Daoy (cell line): Measurements from ENCODE around the gene SLK. TPM values are rescaled to one million over a fixed set of nuclear protein-coding genes. Genes with fewer than 3 reads are reported as not detected.
A peak's percentile ranks its signal among the peaks of the same experiment; 100 is the strongest.

ENCODE experiments used
- DNase-seq: peaks from one replicate; pipeline ENCODE4 v3.0.0-alpha.2; 2015; ENCODE audit warnings: low read depth
- total RNA-seq: library from RNA; depleted of rRNA; stranded (reverse); fragments of >200 nt; shearing (Covaris generic); gene quantifications from 2 replicates; pipeline ENCODE4 v1.2.3, GENCODE V29; 2014

SLK gene
- total RNA-seq, 1 experiment from 2014 or later = 26.9 TPM

DNA sequence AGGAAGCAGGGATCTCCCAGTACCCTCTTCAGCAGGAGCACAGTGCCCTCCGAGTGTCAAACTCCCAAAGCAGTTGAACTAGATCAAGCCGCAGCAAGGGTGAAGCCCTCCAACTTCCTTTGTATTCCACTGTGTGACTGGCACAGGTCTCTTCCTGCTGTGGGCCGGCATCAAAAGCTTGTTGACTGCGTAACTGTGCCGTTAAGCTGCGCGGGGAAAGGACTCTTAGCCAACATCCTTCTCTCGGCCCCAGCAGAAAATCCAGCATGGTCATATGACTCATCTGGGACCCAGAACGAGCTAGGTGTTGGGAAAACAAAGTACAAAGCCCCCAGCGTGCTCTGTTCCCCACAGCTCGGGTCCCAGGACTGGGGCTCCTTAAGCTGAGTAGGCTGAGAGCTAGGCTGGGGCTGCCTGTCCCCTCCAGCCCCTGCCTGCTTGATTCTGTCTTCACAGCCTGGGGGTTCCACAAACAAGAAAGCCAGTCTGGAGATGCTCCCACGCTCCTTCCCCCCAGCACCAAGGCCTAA is 66.5 kb downstream of the SLK start:
- no peak for DNase-seq

GRCh38 chr10:104033966-104034365 is 67.0 kb downstream of the SLK start:
- no peak for DNase-seq

DNA sequence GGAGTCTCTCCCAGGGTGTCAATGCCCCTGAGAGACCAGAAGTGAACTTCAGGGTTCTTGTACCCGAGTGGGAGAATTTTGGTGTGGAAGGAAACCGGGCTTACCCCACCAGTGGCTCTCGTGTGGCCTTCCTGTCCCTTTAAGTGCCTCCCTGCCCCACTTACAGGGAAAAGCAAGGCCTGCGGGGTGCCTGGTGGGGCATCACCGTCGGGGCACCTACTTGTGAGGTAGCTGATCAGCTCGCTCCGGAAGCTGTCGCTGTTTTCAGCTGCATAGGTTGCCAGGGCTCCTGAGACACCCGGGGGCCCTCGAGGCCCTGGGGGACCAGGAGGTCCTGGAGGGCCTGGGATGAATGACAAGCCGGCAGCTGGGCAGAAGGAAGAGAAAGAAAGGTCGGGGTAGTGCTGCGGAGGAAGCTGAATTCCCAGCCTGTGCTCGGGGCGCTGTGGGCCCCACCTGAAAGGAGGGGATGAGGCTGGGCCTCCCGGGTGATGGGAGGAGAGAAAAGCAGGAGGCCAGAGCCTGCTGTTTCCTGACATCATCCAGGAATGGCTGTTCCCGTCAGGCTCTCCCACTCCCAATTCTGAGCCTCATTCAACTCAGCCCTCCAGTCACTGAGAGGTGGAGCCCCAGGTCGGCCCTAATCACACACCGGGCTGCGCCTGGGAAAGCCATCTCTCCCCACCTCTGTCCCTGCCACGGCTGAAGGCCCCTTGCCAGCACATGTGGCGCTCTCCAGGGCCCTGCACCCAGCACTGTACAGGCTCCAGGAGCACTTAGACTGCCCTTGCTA is 67.7 kb downstream of the SLK start:
- no peak for DNase-seq

DNA sequence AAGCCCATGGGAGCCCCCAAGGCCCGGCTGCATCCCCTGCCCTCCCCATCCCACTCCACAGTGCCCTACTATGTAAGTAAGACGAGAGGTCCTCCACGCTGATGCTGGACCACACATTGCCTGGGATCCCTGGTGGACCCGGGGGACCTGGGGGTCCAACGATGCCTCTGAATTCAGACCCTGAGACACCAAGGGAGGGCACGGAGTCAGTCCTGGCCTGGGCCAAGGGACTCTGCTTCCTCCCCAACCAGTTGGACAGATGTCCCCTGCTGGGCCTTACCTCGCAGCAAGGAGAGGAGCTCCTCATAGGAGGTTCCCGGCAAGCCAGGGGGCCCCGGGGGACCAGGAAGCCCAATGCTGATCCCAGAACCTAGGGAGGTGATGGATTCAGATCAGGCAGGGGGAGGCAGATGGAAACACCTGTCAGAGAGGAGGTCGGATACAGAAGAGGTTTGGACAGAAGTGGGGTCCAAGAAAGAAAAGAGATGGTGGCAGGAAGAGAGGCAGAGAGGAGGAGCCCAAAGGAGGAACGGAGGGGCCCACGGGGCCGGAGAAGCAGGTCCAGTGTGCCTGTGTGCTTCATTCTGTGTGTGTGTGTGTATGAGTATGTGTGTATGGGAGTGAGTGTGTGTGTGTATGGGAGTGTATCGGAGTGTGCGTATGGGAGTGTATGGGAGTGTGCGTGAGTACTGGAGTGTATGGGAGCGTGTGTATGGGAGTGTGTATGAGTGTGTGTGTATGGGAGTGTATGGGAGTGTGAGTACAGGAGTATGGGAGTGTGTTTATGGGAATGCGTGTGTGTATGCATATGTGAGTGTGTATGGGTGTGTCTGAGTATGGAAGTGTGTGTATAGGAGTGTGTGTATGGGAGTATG is 68.5 kb downstream of the SLK start:
- DNase-seq = no peak

DNA sequence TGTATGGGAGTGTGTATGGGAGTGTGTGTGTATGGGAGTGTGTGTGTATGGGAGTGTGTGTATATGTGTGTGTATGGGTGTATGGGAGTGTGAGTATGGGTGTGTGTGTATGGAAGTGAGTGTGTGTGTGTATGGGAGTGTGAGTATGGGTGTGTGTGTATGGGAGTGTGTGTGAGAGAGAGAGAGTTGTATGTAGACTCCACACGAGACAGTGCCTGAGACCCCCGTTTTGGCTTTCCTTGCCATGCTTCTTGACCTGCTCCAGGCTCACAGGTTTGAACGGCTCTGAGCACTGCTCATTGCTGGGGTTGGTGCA is 69.1 kb downstream of the SLK start:
- no peak for DNase-seq

DNA sequence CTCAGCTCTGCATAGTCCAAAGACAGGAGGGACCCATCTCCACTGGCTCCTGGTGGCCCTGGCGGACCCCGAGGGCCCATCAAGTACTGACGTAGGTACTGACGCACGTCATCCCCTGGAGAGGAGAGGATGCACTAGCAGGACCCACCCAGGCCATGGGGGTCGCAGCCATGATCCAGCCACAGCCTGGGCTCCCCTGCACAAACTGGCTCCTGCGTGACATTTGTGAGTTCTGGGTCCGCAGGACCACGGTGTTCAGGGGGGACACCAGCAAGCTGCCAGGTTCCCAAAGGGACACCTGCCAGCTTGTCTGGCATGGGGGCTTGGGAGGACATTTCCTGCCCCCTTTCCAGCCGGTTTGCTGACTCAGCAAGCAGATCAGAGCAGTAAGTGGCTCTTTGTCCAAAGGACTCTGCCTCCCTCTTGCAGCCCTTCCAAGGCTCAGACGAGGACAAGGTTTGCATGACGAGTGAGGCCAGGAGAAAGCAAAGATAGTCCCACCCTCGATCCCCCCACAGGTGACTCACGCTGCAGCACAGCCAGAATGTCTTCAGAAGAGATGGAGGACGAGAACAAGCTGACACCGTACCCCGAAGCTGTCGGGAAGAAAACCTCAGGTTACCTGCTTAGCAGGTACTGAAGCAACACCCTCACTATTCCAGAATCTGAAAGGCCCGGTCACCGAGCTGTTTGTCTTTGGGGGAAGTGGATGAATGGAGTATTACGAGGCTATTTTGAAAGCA is 69.7 kb downstream of the SLK start:
- no peak for DNase-seq

- no peak for DNase-seq
Observed at GRCh38 chr10:104037261-104037951, 70.5 kb downstream of the SLK start.

DNA sequence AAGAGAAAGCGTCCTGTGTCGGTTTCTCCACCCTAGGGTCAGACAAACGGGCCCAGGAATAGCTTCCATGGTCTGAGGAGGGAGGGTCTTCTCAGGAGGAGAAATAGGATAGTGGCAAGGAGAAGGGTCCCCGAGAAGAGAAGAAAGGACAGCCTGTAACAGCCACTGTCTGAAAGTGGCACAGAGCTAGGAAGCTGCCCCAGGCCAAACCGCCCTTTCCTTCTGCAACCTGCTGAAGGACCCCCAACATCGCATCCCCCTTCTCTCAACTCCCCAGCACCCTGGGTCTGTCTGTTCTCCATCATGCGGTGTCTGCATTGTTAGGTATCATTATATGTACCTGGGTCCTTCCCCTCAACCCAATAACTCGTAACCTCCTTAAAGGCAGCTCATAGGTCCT is 71.6 kb downstream of the SLK start:
- DNase-seq = no peak

- DNase-seq = no peak
Observed at GRCh38 chr10:104038958-104039752, 72.2 kb downstream of the SLK start.

DNA sequence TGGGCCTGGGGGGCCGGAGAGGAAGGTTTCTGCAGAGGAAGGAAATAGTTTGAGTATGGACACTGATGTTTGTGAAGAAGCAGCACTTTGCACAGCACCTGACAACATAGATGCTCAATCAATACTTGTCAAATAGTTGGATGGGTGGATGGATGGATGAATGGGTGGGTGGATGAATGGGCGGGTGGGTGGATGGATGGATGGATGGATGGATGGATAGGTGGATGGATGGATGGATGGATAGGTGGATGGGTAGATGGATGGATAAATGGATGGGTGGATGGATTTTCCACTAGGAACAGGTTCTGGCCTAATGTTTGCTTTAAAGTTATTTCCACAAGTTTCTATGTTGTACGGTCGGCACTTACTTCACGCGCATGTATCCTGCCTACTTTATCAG is 73.4 kb downstream of the SLK start:
- DNase-seq = no peak

GRCh38 chr10:104040862-104041789 is 74.2 kb downstream of the SLK start:
- no peak for DNase-seq

GRCh38 chr10:104041891-104042535 is 75.1 kb downstream of the SLK start:
- DNase-seq = no peak

DNA sequence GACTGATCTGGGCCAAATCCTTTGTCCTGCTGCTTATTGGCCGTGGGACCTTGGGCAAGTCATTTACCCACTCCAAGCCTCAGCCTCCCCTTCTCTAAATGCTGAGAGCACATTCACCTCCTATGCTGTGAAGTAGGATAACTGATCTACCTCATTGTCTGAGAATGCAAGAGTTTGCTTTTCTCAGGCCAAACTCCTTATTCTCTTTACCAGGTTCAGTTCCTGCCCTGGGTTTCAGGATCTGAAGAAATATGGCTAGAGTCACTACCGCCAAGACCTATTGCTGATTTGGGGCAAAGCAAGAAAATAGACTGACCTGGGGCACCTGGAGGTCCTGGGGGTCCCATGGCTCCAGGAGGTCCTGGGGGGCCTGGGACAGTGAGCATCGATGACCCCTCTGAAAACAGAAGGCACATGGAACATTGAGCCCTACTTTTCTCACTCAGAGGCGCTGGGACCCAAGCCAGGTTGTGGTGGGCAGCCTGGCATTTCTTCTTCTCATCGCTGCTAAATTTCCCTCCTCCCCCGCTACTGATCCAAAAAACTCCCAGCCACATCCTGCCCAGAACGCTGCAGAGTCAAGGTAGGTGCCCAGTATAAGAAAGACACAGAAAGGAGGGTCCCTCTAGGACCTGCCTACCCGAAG is 76.4 kb downstream of the SLK start:
- DNase-seq = no peak

DNA sequence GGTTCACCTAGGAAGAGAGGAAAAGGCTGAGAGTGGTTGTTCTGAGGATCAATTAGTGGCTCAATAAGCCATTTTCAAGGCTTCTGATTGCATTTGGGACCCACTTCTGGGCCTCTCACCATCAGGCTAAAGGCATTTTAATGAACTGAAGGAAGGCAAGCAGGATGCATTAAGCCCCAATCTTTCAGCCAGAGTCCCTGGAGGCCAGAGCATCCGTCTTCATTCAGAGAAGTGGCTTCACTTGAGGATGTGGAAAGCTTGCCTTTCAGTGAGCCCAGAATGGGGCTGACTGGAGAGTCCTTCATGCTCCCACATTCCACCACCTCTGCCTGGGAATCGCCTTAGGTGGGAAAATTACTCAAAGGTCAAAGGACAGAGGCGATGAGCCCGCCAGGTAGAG is 76.9 kb downstream of the SLK start:
- no peak for DNase-seq

DNA sequence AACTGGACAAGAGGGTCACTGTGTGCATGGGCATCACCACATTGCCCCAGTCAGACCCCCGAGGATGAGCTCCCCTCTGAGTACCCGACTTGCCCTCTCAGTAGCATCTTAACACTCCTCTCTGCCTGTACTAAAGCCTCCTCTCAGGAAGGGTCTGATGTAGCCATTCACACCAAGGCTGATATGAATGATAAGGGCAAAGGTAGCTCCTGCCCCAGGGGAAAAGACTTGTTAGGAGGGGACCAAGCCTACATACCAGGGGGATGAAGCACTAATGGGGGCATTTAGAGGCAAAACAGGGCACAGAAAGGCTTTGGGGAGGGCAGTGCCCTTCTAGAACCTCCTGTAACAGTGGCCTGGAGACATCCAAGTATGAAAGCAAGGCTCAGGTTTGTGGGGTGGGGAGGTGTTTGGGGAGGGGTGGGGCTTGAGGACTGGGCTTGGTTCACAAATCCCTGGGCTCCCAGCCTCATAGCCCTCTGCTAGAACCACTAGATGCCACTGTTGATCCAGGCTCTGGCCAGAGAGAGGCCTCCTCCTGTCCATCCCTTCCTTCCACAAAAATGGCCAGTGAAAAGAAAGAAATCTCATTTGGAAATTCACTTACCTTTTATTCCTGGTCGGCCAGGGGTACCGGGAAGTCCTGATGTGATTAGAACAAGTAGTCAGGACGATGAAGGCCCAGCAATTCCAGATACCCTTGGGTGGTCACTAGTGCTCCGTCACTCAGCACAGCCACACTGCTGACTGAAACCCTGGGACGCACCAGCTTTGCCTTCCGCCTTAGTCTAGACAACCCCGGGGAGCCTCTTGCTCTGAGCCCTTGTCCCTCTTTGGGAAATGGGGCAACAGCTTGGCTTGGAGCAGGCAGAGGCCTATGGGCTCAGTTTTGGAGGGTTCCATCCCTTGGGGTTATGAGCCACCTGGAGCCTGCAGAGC is 78.5 kb downstream of the SLK start:
- peak; percentile 60 for DNase-seq

DNA sequence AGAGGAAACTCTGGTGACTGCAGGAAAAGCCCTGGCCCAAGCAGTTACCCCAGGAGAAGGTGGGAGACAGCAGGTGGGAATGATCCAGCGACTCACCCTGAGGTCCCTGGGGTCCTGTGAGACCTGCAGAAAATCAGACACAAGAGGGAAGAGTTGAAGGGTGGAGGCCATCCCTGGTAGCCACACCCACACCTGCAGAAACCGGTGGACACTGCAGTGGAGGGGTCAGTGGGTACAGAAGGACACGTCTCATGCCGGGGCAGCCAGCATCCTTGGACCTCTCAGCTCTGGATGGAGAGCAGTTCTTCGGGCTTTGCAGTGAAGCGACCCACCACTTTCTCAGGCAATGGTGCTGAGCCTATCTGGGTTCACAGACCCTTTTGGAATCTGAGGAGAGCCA is 79.7 kb downstream of the SLK start:
- no peak for DNase-seq

DNA sequence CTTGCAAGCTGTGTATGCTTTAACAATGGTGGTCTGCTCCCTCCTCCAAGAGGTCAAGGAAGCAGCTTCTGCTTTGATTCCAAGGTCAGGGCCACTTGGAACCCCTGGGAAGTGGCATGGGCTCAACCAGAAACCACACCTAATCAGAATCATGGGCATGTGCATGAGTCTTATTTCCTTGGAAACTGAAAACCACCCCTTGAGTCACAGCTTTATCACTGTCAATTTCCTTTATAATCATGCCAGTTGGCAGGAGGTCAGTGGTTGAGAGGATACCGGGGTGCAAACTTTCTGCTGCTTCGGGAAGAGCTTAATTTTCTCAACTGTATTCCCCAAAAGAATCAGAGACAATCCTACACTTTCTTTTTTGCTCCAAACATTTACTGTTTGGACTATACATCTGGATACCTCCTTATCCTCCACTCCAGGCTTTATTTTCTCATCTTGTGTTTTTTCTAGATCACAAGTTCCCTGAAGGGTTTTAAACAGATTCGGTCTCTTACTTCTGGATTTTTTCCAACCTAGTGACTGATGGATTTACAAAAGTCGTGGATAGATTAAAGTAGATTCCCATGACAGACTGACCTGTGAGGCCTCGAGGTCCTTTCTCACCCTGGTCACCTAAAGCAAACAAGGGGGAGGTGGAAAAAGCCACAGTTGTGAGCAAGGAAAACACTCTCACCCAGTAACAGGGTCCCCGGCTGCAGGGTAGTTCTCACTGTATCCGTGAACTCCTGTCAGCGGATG is 82.7 kb downstream of the SLK start:
- DNase-seq = peak; percentile 80
